SW 1271 (cell line): ENCODE measurements around the gene PTTG2.
"Not testable (repeated sequence)": the region's sequence is repeated elsewhere in the genome, so short reads cannot be mapped to it uniquely, and the experiment has no call there.

ENCODE experiments used
- DNase-seq, 2 experiments: peaks; one replicate each; lab custom pipeline; 2025; lab: John Stamatoyannopoulos, UW

Gene PTTG2

GRCh38 chr4:37956941-37957340 is 3.3 kb upstream of the PTTG2 start:
- no peak for DNase-seq

GRCh38 chr4:37958932-37959331 is 1.3 kb upstream of the PTTG2 start:
- DNase-seq = no peak

DNA sequence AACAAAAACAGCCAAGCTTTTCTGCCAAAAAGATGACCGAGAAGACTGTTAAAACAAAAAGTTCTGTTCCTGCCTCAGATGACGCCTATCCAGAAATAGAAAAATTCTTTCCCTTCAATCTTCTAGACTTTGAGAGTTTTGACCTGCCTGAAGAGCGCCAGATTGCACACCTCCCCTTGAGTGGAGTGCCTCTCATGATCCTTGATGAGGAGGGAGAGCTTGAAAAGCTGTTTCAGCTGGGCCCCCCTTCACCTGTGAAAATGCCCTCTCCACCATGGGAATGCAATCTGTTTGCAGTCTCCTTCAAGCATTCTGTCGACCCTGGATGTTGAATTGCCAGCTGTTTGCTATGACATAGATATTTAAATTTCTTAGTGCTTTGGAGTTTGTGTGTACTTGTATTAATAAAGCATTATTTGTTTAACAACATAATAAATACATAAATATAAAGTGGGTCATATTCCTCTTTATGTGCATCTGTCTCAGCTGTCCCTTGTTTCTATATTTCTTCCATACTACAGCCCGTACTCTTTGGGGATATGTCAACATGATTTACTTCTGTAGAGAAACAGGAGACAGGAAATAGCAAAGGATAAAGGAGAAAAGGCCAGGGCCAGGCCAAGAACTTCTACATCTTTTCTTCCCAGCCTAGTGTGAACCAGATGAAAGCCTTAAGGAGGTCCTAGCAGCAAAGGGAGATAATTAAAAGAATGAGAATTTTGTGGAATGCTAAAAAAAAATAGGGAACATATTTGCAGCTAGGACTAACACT is 667 bp downstream of the PTTG2 start:
- no peak for DNase-seq

DNA sequence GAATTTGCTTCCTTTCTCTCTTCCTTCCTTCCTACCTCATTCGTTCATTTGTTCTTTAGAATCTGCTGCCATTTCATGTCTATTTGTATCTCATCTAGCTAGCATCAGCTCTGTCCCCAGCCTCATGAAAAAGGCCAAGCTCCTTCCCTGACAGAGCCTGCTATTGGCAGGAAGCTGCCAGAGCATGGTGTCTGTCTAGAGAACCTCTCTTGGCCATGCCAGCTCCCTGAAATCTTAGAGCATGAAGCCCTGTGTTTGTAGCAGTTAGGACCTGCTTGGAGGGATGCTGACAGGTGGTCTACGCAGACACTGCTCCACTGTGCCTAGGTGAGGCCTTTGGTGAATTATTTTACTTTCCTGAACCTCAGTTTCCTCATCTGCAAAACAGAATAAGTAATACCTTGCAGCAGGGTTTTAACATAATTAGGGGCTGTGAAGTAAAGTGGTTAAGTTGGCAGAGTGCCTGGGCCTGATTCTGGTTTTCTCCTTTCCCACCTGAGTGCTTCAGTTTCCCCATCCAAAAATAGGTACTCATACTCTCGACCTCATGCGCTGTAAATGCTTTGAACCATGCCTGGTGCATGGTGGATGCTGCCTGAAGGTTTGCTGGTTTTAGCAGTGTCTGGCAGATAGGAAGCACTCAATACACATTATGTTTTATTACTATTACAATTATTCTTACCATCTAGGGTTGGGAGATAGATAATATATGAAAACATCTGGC is 4.7 kb downstream of the PTTG2 start:
- DNase-seq = no peak

- DNase-seq = no peak
These were observed 5.8 kb downstream of the PTTG2 start for GRCh38 chr4:37966044-37966443.

GRCh38 chr4:37967736-37968135 is 7.5 kb downstream of the PTTG2 start:
- no peak for DNase-seq

DNA sequence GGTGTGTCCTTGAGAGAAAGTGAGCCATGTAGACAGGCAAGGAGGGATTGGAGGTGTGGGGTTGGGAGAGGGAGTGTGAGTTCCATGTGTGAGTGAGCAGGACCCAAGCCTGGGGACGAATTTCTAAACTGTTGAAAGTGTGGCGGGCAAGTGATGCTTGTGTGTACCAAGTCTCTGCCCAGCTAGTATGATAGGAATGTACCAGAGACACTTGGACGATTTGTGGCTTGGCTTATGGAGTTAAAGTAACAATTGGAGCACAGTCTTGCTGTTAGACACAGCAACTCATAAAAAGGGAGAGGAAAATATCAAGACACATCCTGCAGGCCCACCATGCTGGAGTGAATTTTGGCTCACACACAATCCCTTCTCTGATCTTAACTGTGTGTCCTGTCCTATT is 8.5 kb downstream of the PTTG2 start:
- no peak for DNase-seq

DNA sequence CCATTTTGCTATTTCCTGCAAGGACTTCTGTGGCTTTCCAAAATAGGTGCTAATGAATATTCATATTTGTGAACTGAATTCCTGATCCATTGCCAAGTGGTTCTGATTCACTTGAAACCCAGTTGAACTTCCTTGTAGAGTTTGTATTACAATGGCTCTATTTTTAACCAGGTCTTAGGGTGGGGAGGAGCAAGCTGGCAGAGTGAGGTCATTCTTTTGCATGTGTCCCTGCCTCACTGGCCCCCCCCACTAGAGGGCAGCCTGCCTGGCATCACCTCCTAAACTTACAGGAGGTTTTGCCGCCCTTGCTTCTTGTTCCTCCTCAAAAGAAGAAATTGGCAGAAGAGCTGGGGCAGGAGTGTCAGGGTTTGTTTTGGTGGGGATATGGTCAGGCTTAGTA is 10.5 kb downstream of the PTTG2 start:
- DNase-seq = peak in 1 of 2 experiments; percentile 19

DNA sequence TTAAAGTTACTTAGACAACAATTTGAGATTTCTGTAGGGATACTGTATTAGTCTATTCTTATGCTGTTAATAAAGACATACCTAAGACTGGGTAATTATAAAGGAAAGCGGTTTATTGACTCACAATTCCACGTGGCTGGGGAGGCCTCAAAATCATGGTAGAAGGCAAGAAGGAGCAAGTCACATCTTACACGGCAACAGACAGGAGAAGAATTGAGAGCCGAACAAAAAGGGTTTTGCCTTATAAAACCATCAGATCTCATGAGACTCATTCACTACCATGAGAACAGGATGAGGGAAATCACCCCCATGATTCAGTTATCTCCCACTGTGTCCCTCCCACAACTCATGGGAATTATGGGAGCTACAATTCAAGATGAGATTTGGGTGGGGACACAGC is 11.0 kb downstream of the PTTG2 start:
- no peak for DNase-seq

- DNase-seq = no peak
These were observed 13.2 kb downstream of the PTTG2 start for GRCh38 chr4:37973441-37973840.

DNA sequence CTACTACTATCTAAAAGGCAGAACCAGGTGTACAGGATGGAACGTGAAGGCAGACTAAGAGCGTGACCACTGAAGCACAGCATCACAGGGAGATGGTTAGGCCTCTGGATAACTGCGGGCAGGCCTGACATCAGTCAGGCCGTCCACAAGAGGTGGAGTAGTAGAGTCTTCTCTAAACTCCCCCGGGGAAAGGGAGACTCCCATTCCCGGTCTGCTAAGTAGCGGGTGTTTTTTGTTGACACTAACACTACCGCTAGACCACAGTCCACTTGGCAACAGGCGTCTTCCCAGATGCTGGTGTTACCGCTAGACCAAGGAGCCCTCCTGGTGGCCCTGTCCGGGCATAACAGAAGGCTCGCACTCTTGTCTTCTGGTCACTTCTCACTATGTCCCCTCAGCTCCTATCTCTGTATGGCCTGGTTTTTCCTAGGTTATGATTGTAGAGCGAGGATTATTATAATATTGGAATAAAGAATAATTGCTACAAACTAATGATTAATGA is 15.2 kb downstream of the PTTG2 start:
- DNase-seq = not testable (repeated sequence)

DNA sequence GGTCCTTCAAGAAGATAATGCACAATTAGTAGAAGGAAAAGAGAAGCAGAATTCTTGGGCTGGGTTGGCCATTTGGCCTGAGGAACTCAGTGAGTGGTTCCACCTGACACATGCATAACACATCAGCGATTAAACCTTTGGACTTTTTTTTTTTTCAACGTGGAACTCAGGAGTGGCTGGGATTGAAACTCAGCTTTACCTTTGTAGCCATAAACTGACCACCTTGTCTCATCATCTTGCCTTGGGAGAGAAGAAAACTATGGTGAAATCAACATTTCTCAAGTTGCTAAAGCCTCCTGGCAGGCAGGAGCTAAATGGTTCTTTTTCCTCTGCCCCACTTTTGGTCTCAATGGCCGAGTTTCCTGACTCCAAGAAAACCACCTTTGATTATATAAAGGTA is 16.3 kb downstream of the PTTG2 start:
- DNase-seq = no peak

- peak; percentile 21 to 67 for DNase-seq
These were observed 16.8 kb downstream of the PTTG2 start for GRCh38 chr4:37976991-37977470.

DNA sequence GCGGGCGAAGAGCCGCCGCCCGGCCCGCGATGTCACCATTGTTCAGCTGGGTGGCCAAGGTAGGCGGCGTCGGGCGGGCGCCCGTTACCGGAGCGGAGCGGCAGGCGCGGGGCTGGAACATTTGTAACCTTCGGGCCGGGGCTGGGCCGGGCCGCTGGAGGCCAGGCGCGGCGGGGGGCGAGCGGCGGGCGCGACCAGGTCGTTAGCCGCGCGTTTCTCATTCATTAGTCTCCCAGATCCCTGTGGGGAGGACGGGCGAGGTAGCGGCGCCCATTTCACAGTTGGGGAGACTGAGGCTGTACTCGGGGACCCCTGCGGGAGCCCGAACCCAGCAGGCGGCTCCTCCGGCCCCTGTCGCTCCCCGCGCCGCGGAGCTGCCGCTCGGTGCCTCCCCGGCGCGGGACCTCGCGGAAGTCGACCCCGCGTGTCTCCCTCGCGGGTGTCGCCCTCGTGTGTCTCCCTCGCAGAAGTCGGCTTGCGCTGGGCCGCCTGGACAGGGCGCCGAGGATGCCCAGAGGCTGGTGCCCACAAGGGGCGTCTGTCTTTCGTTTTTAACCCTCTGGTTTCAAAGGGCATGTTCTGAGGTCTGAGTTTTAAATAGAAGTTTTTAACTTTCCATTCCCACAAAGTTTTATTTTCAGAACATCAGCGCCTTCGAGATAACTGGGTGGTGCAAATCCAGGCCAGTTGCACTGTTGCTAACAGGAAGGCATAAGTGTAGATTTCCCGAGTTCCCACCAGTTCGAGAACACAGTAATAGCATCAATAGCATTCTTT is 17.5 kb downstream of the PTTG2 start:
- DNase-seq = peak; percentile 28 to 58

GRCh38 chr4:37978248-37978924 is 18.2 kb downstream of the PTTG2 start:
- DNase-seq = peak in 1 of 2 experiments; percentile 51

- no peak for DNase-seq
These were observed 20.0 kb downstream of the PTTG2 start for GRCh38 chr4:37980246-37980645.

DNA sequence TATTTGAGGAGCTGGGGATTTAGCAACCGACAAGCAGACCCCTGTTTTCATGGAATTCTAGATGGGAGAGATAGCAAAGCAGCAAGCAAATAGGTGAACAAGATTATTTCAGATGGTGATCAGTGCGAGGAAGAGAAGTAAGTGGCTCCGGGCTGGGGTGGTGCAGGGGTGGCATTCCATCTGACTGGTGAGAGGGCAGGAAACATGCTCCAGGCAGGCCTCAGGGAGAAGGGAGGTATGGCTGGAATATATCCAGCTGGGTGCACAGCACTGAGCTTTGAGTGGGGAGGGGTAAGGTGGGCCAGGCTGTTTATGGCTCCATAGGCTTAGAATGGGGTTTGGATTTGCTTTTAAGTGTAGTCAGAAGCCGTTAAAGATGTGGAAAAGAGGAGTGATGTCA is 21.2 kb downstream of the PTTG2 start:
- no peak for DNase-seq

DNA sequence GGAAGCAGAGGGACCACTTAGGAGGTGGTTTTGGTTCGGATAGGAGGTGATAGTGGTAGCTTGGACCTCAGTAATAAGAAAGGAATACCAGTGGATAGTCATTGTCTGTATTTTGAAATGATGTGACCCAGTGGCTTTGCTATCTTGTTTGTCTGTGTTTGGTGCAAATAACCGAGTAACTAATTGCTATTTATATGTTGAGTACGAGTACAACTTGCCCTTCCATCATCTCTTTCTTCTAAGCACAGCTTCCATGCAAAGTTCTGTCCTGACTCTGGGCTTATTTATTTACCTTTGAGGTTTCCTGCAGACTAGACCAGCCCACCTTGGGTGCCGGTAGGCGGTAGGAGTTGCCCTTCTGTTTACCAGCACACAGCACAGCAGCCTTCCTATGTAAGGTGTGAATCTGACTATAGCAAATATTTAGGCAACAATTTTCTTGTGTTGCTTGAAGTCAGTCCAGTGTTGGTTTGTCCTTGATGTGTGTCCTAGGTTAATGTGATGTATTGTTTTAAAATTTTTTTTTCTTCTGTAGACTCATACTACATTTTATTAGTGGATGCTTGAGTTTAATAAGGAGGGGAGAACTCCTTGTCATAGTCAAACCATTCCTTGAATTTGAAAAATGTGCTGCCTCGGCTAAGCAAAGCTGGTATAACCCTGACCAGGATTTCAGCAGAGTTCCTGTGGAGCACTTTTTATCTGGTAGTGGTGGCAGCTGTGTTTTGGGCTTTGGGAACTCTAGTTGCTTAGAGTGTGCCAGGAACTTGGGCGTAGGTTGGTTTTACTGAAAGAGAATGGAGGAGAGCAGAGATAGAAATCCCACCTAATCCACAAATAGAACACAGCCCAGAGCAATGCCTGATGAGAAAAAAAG is 21.9 kb downstream of the PTTG2 start:
- DNase-seq = peak in 1 of 2 experiments; percentile 10

GRCh38 chr4:37982736-37983135 is 22.5 kb downstream of the PTTG2 start:
- DNase-seq = no peak

GRCh38 chr4:37983951-37984350 is 23.8 kb downstream of the PTTG2 start:
- DNase-seq = no peak
